HEK293 (cell line): ENCODE measurements around the gene NTSR1.

ENCODE experiments used
- CTCF ChIP-seq: fragments of 450-650 bp; formaldehyde crosslinking; IDR thresholded peaks from 2 replicates; pipeline ENCODE4 v1.5.1; 2016; ENCODE audit warnings: missing biosample characterization, missing genetic modification characterization
- MEIS1 ChIP-seq: sonication (generic); formaldehyde crosslinking; IDR thresholded peaks from 2 replicates; pipeline ENCODE4 v1.8.1; 2022; ENCODE audit warnings: missing genetic modification reagents, mild to moderate bottlenecking, borderline replicate concordance
- MYNN ChIP-seq: fragments of 450-650 bp; formaldehyde crosslinking; IDR thresholded peaks from 2 replicates; pipeline ENCODE4 v1.5.1; 2016; ENCODE audit warnings: missing biosample characterization, missing genetic modification characterization, borderline replicate concordance
- PATZ1 ChIP-seq: fragments of 450-650 bp; formaldehyde crosslinking; IDR thresholded peaks from 2 replicates; pipeline ENCODE4 v1.5.1; 2016; ENCODE audit warnings: missing biosample characterization, missing genetic modification characterization
- ZNF274 ChIP-seq, 2 experiments: fragments of 200-500 bp in 1 of 2; fragments of 450-650 bp in 1 of 2; sonication (Bioruptor generic) in 1 of 2; formaldehyde crosslinking in 1 of 2; IDR thresholded peaks; 2 replicates each; pipeline versions ENCODE4 v1.5.1 to v1.6.1; 2014 to 2016; ENCODE audit warnings: borderline replicate concordance in 1 of 2, inconsistent platforms in 1 of 2, low read length in 1 of 2, missing biosample characterization in 1 of 2, missing genetic modification characterization in 1 of 2
- ZNF280D ChIP-seq: fragments of 450-650 bp; formaldehyde crosslinking; IDR thresholded peaks from 2 replicates; pipeline ENCODE4 v1.5.1; 2016; ENCODE audit warnings: missing biosample characterization, missing genetic modification characterization

- TF ChIP-seq CTCF (tag by site-specific recombination) (no peak), ZNF280D (tag by site-specific recombination) (no peak), ZNF274 (IDR thresholded peaks at IDR 0.05; ENCODE audit: low read length) (no peak), ZNF274 (tag by site-specific recombination; IDR thresholded peaks at IDR 0.05; ENCODE audit: borderline replicate concordance) (no peak), PATZ1 (tag by site-specific recombination) (no peak), MYNN (no peak), MEIS1 (CRISPR knock-in tag) (no peak)
Observed at GRCh38 chr20:62748311-62748710, 39.7 kb downstream of the NTSR1 start.
